ENCODE data around the gene CSF1R. TPM values are rescaled to one million over a fixed set of nuclear protein-coding genes. Genes with fewer than 3 reads are reported as not detected.

Gene CSF1R
- total and polyA plus RNA-seq, 2 of the 4 experiments (the other 2 are of a cell fraction) = 0.14 to 0.36 TPM

DNA sequence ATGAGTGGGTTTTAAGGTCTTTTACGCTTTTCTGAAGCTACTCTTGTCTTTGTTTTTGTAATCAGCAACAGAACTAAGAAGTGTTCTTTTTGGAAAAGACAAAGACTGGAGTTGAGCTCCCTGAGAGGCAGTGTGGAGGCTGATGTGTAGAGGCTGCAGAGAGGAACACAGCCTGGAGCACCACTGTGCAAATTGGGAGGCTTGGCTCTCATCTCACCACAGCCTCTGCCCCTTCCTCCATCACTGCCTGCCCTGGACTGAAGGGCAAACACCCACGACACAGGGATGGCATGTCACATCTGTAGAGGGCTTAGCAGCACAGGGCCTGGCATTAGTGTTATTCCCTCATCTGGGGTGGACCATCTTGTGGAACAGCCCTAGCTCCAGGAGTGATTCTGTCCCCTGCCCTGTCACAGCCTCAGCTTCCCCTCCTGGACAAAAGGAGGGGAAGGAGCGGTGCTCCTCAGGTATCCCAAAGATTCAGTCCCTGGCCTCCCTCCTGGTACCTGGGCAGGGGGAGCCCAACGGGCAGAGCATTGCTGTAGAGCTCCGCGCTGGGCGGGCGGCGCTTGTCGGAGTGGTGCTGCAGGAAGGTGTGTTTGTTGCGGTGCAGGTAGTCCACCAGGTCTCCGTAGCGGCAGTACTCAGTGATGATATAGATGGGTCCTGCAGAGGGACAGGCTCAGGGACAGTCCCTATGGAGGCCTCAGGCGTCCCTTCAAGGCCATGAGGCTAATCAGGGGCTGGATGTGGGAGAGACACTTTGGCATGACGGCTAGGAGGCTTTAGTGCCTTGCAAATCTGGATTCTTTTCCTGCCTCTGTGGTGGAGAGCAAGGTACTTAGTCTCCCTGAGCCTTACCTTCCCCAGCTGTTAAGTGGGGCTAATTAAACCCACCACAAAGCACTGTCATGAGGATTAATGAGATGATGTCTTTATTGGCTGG is 36.5 kb upstream of the CSF1R start:
- Histone ChIP-seq H3K18ac (ENCODE audit: low read depth, low read length) (no peak overlapping the region), H3K4me2 (ENCODE audit: low read depth, low read length) (no peak overlapping the region), H4K91ac (ENCODE audit: insufficient read depth, low read depth, low read length) (no peak overlapping the region), H3K9ac (ENCODE audit: low read depth, low read length) (no peak overlapping the region), H3K4ac (ENCODE audit: low read depth, low read length) (no peak overlapping the region), H3K56ac (ENCODE audit: extremely low read depth, insufficient read depth, low read length) (no peak overlapping the region), H3K27me3 (ENCODE audit: control insufficient read depth, insufficient read depth, low read length) (no peaks in the 10 kb centered on the region), H3K36me3 (ENCODE audit: control insufficient read depth, insufficient read depth, low read length) (peaks cover 95% of the 10 kb centered on the region), H4K5ac (ENCODE audit: low read depth, low read length) (no peak overlapping the region), H3K23ac (ENCODE audit: low read depth, low read length) (no peak overlapping the region; the same call in 1 of the 2 replicates), H3K14ac (replicated peaks; ENCODE audit: low read depth, low read length) (no peak overlapping the region), H2BK120ac (ENCODE audit: low read depth, low read length) (no peak overlapping the region), H3K9me1 (ENCODE audit: insufficient read depth, low read length) (no peaks in the 10 kb centered on the region), H2AK5ac (ENCODE audit: low read depth, low read length) (no peak overlapping the region), H2AK9ac (replicated peaks; ENCODE audit: low read depth, low read length, poor library complexity) (no peak overlapping the region), H3K79me1 (ENCODE audit: low read depth in 1 of 2, low read length in 2 of 2) (peaks cover 18 to 54% of the 10 kb centered on the region in 2 experiments), H3K9me3 (ENCODE audit: control insufficient read depth, insufficient read depth, low read length) (no peaks in the 10 kb centered on the region), H3K4me3 (ENCODE audit: insufficient read depth, low read depth, low read length) (no peak overlapping the region), H2BK15ac (ENCODE audit: low read depth, low read length) (no peak overlapping the region), H4K20me1 (ENCODE audit: insufficient read depth, low read length) (no peaks in the 10 kb centered on the region), H2AFZ (replicated peaks; ENCODE audit: low read length, poor library complexity) (no peak overlapping the region), H4K8ac (ENCODE audit: low read depth in 2 of 2, low read length in 2 of 2) (no peak overlapping the region), H3K27ac (ENCODE audit: insufficient read depth, low read length) (no peak overlapping the region), H3K4me1 (ENCODE audit: control insufficient read depth, insufficient read depth, low read length) (no peaks in the 10 kb centered on the region), H2BK20ac (ENCODE audit: low read depth, low read length) (no peak overlapping the region), H2BK5ac (ENCODE audit: low read depth, low read length, poor library complexity, severe bottlenecking) (no peak overlapping the region)
- WGBS, 2 experiments (ENCODE audit: extremely low coverage in 2 of 2, insufficient read length in 1 of 2) = 100% methylated on average over 5 of the region's 15 CpGs; no CpG with 5 or more reads in 1 of the 2 experiments
- intact Hi-C loops (cut with micrococcal nuclease) (no loop called here), dilution Hi-C loops (cut with HindIII; ENCODE audit: low sequenced_read_pairs, unreplicated experiment) (no loop called here), in situ Hi-C loops (cut with MboI; ENCODE audit: low sequenced_read_pairs) (no loop called here)
- POLR2A ChIA-PET (ENCODE audit: unreplicated experiment) = no interaction called here
- CTCF ChIA-PET = interaction anchor here (0.6 kb wide), 1 partner anchor 92 kb away, joined by 3 read pairs; no protein-coding TSS in a partner anchor
- no peak for ATAC-seq (ENCODE audit: low read depth)
- no peak for DNase-seq
- no TSS peak for BruUV-seq (replicated peaks)
- TF ChIP-seq, protein P1, sequence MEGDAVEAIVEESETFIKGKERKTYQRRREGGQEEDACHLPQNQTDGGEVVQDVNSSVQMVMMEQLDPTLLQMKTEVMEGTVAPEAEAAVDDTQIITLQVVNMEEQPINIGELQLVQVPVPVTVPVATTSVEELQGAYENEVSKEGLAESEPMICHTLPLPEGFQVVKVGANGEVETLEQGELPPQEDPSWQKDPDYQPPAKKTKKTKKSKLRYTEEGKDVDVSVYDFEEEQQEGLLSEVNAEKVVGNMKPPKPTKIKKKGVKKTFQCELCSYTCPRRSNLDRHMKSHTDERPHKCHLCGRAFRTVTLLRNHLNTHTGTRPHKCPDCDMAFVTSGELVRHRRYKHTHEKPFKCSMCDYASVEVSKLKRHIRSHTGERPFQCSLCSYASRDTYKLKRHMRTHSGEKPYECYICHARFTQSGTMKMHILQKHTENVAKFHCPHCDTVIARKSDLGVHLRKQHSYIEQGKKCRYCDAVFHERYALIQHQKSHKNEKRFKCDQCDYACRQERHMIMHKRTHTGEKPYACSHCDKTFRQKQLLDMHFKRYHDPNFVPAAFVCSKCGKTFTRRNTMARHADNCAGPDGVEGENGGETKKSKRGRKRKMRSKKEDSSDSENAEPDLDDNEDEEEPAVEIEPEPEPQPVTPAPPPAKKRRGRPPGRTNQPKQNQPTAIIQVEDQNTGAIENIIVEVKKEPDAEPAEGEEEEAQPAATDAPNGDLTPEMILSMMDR (conservative IDR thresholded peaks at IDR 0.05; ENCODE audit: low read depth, low read length) = no peak
- TF ChIP-seq BHLHE40 (IDR thresholded peaks at IDR 0.05; ENCODE audit: low read depth, low read length) = no peak
- TF ChIP-seq, protein P2, sequence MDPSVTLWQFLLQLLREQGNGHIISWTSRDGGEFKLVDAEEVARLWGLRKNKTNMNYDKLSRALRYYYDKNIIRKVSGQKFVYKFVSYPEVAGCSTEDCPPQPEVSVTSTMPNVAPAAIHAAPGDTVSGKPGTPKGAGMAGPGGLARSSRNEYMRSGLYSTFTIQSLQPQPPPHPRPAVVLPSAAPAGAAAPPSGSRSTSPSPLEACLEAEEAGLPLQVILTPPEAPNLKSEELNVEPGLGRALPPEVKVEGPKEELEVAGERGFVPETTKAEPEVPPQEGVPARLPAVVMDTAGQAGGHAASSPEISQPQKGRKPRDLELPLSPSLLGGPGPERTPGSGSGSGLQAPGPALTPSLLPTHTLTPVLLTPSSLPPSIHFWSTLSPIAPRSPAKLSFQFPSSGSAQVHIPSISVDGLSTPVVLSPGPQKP (IDR thresholded peaks at IDR 0.05; ENCODE audit: borderline replicate concordance, low read depth, low read length) = no peak
- no peak for TF ChIP-seq MXI1 (IDR thresholded peaks at IDR 0.05; ENCODE audit: borderline replicate concordance, low read depth, low read length)
- TF ChIP-seq RCOR1 (IDR thresholded peaks at IDR 0.05; ENCODE audit: insufficient replicate concordance, low read length) = no peak
- no peak for TF ChIP-seq CEBPB (IDR thresholded peaks at IDR 0.05; ENCODE audit: low read depth, low read length)
- TF ChIP-seq FOS (IDR thresholded peaks at IDR 0.05; ENCODE audit: low read depth, low read length) = no peak
- TF ChIP-seq MAZ (IDR thresholded peaks at IDR 0.05; ENCODE audit: borderline replicate concordance, low read depth, low read length) = no peak
- TF ChIP-seq SMC3 (IDR thresholded peaks at IDR 0.05; ENCODE audit: low read depth, low read length) = no peak
- no peak for TF ChIP-seq CHD1 (IDR thresholded peaks at IDR 0.05; ENCODE audit: low read depth, low read length)
- TF ChIP-seq, protein P3, sequence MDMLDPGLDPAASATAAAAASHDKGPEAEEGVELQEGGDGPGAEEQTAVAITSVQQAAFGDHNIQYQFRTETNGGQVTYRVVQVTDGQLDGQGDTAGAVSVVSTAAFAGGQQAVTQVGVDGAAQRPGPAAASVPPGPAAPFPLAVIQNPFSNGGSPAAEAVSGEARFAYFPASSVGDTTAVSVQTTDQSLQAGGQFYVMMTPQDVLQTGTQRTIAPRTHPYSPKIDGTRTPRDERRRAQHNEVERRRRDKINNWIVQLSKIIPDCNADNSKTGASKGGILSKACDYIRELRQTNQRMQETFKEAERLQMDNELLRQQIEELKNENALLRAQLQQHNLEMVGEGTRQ (IDR thresholded peaks at IDR 0.05; ENCODE audit: low read depth, low read length) = no peak
- no peak for TF ChIP-seq RFX5 (IDR thresholded peaks at IDR 0.05; ENCODE audit: low read depth, low read length)
- TF ChIP-seq NFE2L2 (IDR thresholded peaks at IDR 0.05; ENCODE audit: low read depth, low read length) = no peak
- no peak for TF ChIP-seq POLR2A (IDR thresholded peaks at IDR 0.05; ENCODE audit: low read depth, low read length)
